Upper lobe of right lung (tissue), 1 donor: ENCODE results near the gene MACROH2A2. TPM values are rescaled to one million over a fixed set of nuclear protein-coding genes. Genes with fewer than 3 reads are reported as not detected.

Experiments
- ATAC-seq: fragments of 200-7000 bp; cut with Tn5 transposase; one replicate; pipeline ENCODE4 v1.9.1; 2020; ENCODE audit warnings: mild to moderate bottlenecking, moderate library complexity
- DNase-seq: peaks from one replicate; pipeline ENCODE4 v3.0.0-alpha.2; 2020
- H3K27ac ChIP-seq: fragments of 200-600 bp; one replicate; pipeline ENCODE4 v1.8.0; 2022
- H3K27me3 ChIP-seq: fragments of 200-600 bp; one replicate; pipeline ENCODE4 v1.8.0; 2022; ENCODE audit warnings: mild to moderate bottlenecking
- H3K36me3 ChIP-seq: fragments of 200-600 bp; one replicate; pipeline ENCODE4 v1.8.0; 2022
- H3K4me1 ChIP-seq: fragments of 200-600 bp; one replicate; pipeline ENCODE4 v1.8.0; 2022
- H3K4me3 ChIP-seq: fragments of 200-600 bp; one replicate; pipeline ENCODE4 v1.8.0; 2022; ENCODE audit warnings: mild to moderate bottlenecking
- H3K9me3 ChIP-seq: fragments of 200-600 bp; one replicate; pipeline ENCODE4 v1.8.0; 2022
- CTCF ChIP-seq: fragments of 200-600 bp; IDR thresholded peaks from one replicate; pipeline ENCODE4 v1.8.0; 2022; ENCODE audit warnings: antibody characterized with exemption
- intact Hi-C: fragments of 100-400 bp; cut with DNase I; formaldehyde crosslinking; loops from one replicate; pipeline ENCODE4 v1.11.0; 2022
- total RNA-seq: library from RNA; stranded (reverse); fragmentation: NEBNext Ultra II Directional; extraction: Animal tissue kit (Norgen Biotek cat#: 25700); gene quantifications from one replicate; pipeline ENCODE4 v1.2.1, GENCODE V29; 2021
- donor health status: DM: no; HTN: yes; CAD: no; lungs with severe emphysema.

Gene MACROH2A2
- total RNA-seq, 1 donor from 2014 or later: 6.5 TPM

DNA sequence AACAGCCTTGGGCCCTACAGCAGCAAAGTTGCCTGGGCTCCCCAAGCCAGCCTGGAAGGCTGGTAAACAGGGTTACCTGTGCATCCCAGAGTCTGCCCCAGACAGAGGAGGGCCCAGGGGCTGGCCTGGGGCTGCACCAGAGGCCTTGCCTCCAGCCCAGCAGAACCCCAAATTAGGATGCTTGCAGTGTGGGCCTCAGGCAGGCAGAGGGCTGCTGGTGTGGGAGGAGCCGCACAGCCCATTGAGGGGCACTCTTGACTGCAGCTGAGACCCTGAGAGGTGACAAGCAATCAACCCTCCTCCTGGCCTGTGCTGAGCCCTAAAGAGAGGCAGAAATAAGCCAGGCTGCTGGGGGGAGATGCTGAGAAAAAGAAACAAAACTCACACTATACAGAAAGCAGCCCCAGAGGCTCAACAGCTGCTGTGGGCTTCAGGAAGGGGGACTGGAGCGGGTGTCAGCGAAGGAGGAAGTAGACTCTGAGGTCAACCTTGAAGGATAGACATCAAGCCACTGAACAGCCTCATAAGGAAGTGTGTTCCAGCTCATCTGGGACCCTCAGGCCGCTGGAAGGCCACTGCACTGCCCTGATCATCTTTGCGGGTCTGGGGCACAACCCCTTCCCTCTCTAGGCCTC is 73.4 kb downstream of the MACROH2A2 start:
- Histone ChIP-seq H3K9me3 (no peaks in the 10 kb centered on the region), H3K4me3 (no peak overlapping the region), H3K27ac (no peak overlapping the region), H3K27me3 (no peaks in the 10 kb centered on the region), H3K36me3 (peaks cover 6% of the 10 kb centered on the region), H3K4me1 (peaks cover under 1% of the 10 kb centered on the region)
- no peak for TF ChIP-seq CTCF
- DNase-seq: no peak
- intact Hi-C loops: no loop called here
- ATAC-seq: no peak

DNA sequence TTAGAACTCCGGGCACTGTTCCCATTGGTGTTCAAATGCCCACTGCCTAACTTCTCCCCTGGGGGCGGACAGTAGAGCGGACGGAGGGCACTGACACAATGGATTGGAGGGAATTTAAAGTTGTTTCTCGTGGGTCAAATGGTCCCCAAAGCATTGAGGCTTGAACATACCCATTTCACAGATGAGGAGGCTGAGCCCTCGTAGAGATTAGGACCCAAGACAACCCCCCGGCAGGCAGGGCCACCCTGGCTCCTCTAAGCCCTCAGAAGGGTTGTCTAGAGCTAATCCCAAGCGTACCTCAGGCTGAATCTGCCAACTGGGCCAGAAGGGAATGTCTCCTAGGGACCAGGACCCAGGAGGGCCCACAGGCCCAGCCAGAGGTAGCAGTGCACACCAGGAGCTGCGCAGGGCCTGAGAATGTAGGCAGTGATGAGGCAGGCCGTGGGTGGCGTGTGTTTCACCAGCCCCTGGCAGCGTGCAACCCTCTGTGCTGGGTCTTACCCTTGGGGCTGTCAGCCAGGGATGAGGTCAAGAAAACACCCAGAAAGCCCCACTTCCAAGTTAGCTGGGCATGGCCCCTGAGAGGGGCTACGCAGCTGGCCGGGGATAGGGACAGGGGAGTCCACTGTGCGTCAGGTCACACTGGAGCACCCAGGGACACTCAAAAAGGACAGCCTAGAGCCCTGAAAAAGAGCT is 74.2 kb downstream of the MACROH2A2 start:
- intact Hi-C loops: no loop called here
- peaks cover 8% of the 10 kb centered on the region for H3K4me1 ChIP-seq
- DNase-seq (no peak), ATAC-seq (no peak)
- H3K27me3 ChIP-seq: no peaks in the 10 kb centered on the region
- TF ChIP-seq CTCF: no peak
- no peaks in the 10 kb centered on the region for H3K9me3 ChIP-seq
- peaks cover 6% of the 10 kb centered on the region for H3K36me3 ChIP-seq
- no peak overlapping the region for H3K4me3 ChIP-seq
- H3K27ac ChIP-seq: no peak overlapping the region

GRCh38 chr10:70130878-70131559 is 78.4 kb downstream of the MACROH2A2 start:
- Histone ChIP-seq H3K9me3 (no peaks in the 10 kb centered on the region), H3K4me3 (peak overlapping the region; percentile 80), H3K4me1 (peaks cover 18% of the 10 kb centered on the region), H3K27me3 (no peaks in the 10 kb centered on the region), H3K27ac (peak overlapping the region; percentile 82), H3K36me3 (peaks cover 6% of the 10 kb centered on the region)
- ATAC-seq: peak; percentile 54
- peak; percentile 64 for DNase-seq
- no peak for TF ChIP-seq CTCF
- intact Hi-C loops: no loop called here

GRCh38 chr10:70131560-70131937 is 78.9 kb downstream of the MACROH2A2 start:
- TF ChIP-seq CTCF: no peak
- DNase-seq: peak; percentile 58

GRCh38 chr10:70132098-70133029 is 79.7 kb downstream of the MACROH2A2 start, which contains the start of gene AIFM2:
Gene AIFM2, minus strand, starts transcription at chr10:70132825. Its CDS starts 8,741 bp downstream, at chr10:70124084.
- peak within 1 kb of the TSS; percentile 82 for H3K27ac ChIP-seq
- peak within 1 kb of the TSS; percentile 80 for H3K4me3 ChIP-seq
- peaks cover 18% of the 10 kb centered on the region for H3K4me1 ChIP-seq
- DNase-seq (peak; percentile 93), ATAC-seq (peak; percentile 91)
- peaks cover 6% of the 10 kb centered on the region for H3K36me3 ChIP-seq
- intact Hi-C loops: no loop called here
- no peaks in the 10 kb centered on the region for H3K27me3 ChIP-seq
- H3K9me3 ChIP-seq: no peaks in the 10 kb centered on the region
- peak; percentile 7 for TF ChIP-seq CTCF

More at GRCh38 chr10:70131560-70131937, 78.9 kb downstream of the MACROH2A2 start:
- Histone ChIP-seq H3K36me3 (peaks cover 6% of the 10 kb centered on the region), H3K9me3 (no peaks in the 10 kb centered on the region), H3K4me3 (peak overlapping the region; percentile 80), H3K27ac (peak overlapping the region; percentile 82), H3K4me1 (peaks cover 18% of the 10 kb centered on the region), H3K27me3 (no peaks in the 10 kb centered on the region)
- ATAC-seq: no peak
- intact Hi-C loops: no loop called here
